Neuronal stem cell (in vitro differentiated cells): ENCODE results near the gene SUV39H2.
"Not testable (repeated sequence)": the region's sequence is repeated elsewhere in the genome, so short reads cannot be mapped to it uniquely, and the experiment has no call there.

Experiments used
- DNase-seq: peaks from one replicate; pipeline ENCODE4 v3.0.0-alpha.2; 2013; ENCODE audit warnings: low spot score
- H2AFZ ChIP-seq: one replicate; pipeline ENCODE4 v1.6.1; 2013; ENCODE audit warnings: mild to moderate bottlenecking, low read length, inconsistent platforms
- H2AK5ac ChIP-seq: 2 replicates; pipeline ENCODE4 v1.6.1; 2013; ENCODE audit warnings: low read depth, mild to moderate bottlenecking, inconsistent platforms, low read length, moderate library complexity, mixed read lengths
- H2BK120ac ChIP-seq: 2 replicates; pipeline ENCODE4 v1.6.1; 2013; ENCODE audit warnings: low read depth, mild to moderate bottlenecking, inconsistent platforms, low read length, moderate library complexity, mixed read lengths
- H2BK12ac ChIP-seq: one replicate; pipeline ENCODE4 v1.6.1; 2013; ENCODE audit warnings: low read length, inconsistent platforms
- H2BK15ac ChIP-seq: 2 replicates; pipeline ENCODE4 v1.6.1; 2013; ENCODE audit warnings: mild to moderate bottlenecking, low read length, inconsistent platforms, mixed read lengths
- H2BK5ac ChIP-seq: one replicate; pipeline ENCODE4 v1.6.1; 2013; ENCODE audit warnings: inconsistent platforms, mild to moderate bottlenecking, low read length, moderate library complexity
- H3K14ac ChIP-seq: one replicate; pipeline ENCODE4 v1.6.1; 2013; ENCODE audit warnings: low read length, inconsistent platforms
- H3K18ac ChIP-seq: 2 replicates; pipeline ENCODE4 v1.6.1; 2013; ENCODE audit warnings: low read length, inconsistent platforms
- H3K23ac ChIP-seq: 2 replicates; pipeline ENCODE4 v1.6.1; 2013; ENCODE audit warnings: low read depth, mild to moderate bottlenecking, mixed read lengths, low read length, inconsistent platforms; ENCODE audit not compliant: poor library complexity
- H3K27ac ChIP-seq: replicated peaks from 3 replicates; pipeline ENCODE4 v1.5.1; 2013; ENCODE audit warnings: low read length, inconsistent platforms
- H3K27me3 ChIP-seq, 3 experiments: 2 replicates each; pipeline ENCODE4 v1.6.1; 2013; ENCODE audit warnings: low read length in 3 of 3, mild to moderate bottlenecking in 2 of 3, inconsistent platforms in 1 of 3, low read depth in 1 of 3, mixed read lengths in 1 of 3, moderate library complexity in 1 of 3; ENCODE audit not compliant: control insufficient read depth in 3 of 3, insufficient read depth in 3 of 3
- H3K36me3 ChIP-seq, 2 donors: replicated peaks in 1 of 2; 2 replicates each; pipeline ENCODE4 v1.6.1; 2013; ENCODE audit warnings: low read length in 2 of 2; ENCODE audit not compliant: control insufficient read depth in 2 of 2, insufficient read depth in 2 of 2
- H3K4ac ChIP-seq: 2 replicates; pipeline ENCODE4 v1.6.1; 2013; ENCODE audit warnings: inconsistent platforms, mild to moderate bottlenecking, low read length, moderate library complexity
- H3K4me1 ChIP-seq, 2 donors: 1 replicate in 1 of 2; 2 replicates in 1 of 2; pipeline ENCODE4 v1.6.1; 2013; ENCODE audit warnings: low read length in 2 of 2, low read depth in 1 of 2; ENCODE audit not compliant: control insufficient read depth in 2 of 2, insufficient read depth in 1 of 2
- H3K4me2 ChIP-seq: one replicate; pipeline ENCODE4 v1.6.1; 2013; ENCODE audit warnings: mild to moderate bottlenecking, low read length, inconsistent platforms; ENCODE audit not compliant: insufficient read depth, poor library complexity, severe bottlenecking
- H3K4me3 ChIP-seq, 2 donors: 2 replicates each; pipeline ENCODE4 v1.5.1; 2013; ENCODE audit warnings: low read length in 2 of 2, mild to moderate bottlenecking in 2 of 2, inconsistent platforms in 1 of 2, moderate library complexity in 1 of 2
- H3K79me1 ChIP-seq: one replicate; pipeline ENCODE4 v1.6.1; 2013; ENCODE audit warnings: low read depth, mild to moderate bottlenecking, inconsistent platforms, low read length, moderate library complexity
- H3K9ac ChIP-seq: one replicate; pipeline ENCODE4 v1.6.1; 2013; ENCODE audit warnings: mild to moderate bottlenecking, low read depth, low read length, inconsistent platforms; ENCODE audit not compliant: poor library complexity
- H3K9me3 ChIP-seq, 2 donors: replicated peaks in 1 of 2; 2 replicates each; pipeline versions ENCODE3 to v1.6.1; 2013; ENCODE audit warnings: low read length in 2 of 2, mild to moderate bottlenecking in 2 of 2, inconsistent platforms in 1 of 2, low read depth in 1 of 2, mixed read lengths in 1 of 2, moderate library complexity in 1 of 2; ENCODE audit not compliant: control insufficient read depth in 2 of 2, insufficient read depth in 1 of 2
- H4K8ac ChIP-seq: one replicate; pipeline ENCODE4 v1.6.1; 2013; ENCODE audit warnings: low read depth, mild to moderate bottlenecking, inconsistent platforms, low read length, moderate library complexity
- H4K91ac ChIP-seq: one replicate; pipeline ENCODE4 v1.6.1; 2013; ENCODE audit warnings: low read length, low read depth, mild to moderate bottlenecking, inconsistent platforms; ENCODE audit not compliant: poor library complexity
- WGBS, 2 donors: extraction: QIAGEN DNeasy Blood & Tissue Kit; methylation state at CpG; one replicate each; pipeline ENCODE4 v1.1.7; 2013; ENCODE audit warnings: missing lambda C conversion rate in 2 of 2, mixed read lengths in 1 of 2; ENCODE audit not compliant: insufficient read length in 2 of 2, insufficient replicate concordance in 1 of 2; ENCODE audit errors: extremely low coverage in 2 of 2; 5-methylcytosine and 5-hydroxymethylcytosine counted together

SUV39H2 gene

GRCh38 chr10:14906765-14907164 is 28.1 kb downstream of the SUV39H2 start:
- H3K36me3 ChIP-seq = peaks cover 27 to 99% of the 10 kb centered on the region in 2 donors
- no peak for DNase-seq

DNA sequence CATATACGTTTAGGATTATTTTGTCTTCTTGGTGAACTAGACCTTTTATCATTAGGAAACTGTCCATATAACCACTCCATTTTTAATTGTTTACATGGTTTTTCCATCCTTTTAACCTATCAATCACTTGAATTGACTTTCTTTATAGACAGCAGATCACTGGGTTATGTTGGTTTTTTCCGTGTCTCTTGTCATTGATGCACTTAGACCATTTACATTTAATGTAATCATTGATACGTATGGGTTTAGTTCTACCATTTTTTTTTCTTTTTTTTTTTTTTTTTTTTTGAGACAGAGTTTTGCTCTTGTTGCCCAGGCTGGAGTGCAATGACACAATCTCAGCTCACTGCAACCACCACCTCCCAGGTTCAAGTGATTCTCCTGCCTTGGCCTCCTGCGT is 28.9 kb downstream of the SUV39H2 start:
- not testable (repeated sequence) for H2BK15ac ChIP-seq, H2BK5ac ChIP-seq, H3K18ac ChIP-seq, H2AK5ac ChIP-seq, DNase-seq, H3K4ac ChIP-seq, H3K23ac ChIP-seq, H3K4me1 ChIP-seq, H4K91ac ChIP-seq, H3K9ac ChIP-seq, H3K27ac ChIP-seq, H2BK12ac ChIP-seq, H3K14ac ChIP-seq, H3K4me2 ChIP-seq, H3K79me1 ChIP-seq, H3K4me3 ChIP-seq, H2BK120ac ChIP-seq, H3K27me3 ChIP-seq, H2AFZ ChIP-seq, H4K8ac ChIP-seq
- WGBS, 2 donors = no CpG with 5 or more reads among the region's 4 CpGs
- Histone ChIP-seq H3K36me3 (peaks cover 27 to 99% of the 10 kb centered on the region in 2 donors), H3K9me3 (peaks cover 16 to 35% of the 10 kb centered on the region in 2 donors)

More at GRCh38 chr10:14906765-14907164, 28.1 kb downstream of the SUV39H2 start:
- Histone ChIP-seq H3K4ac (no peak overlapping the region), H3K23ac (no peak overlapping the region), H3K27me3 (no peaks in the 10 kb centered on the region), H2BK120ac (no peak overlapping the region), H3K9me3 (peaks cover 16 to 30% of the 10 kb centered on the region in 2 donors), H3K4me3 (no peak overlapping the region), H3K27ac (no peak overlapping the region), H3K9ac (no peak overlapping the region), H2BK5ac (no peak overlapping the region), H2BK15ac (no peak overlapping the region), H2AK5ac (no peak overlapping the region), H2AFZ (no peak overlapping the region), H2BK12ac (no peak overlapping the region), H4K91ac (no peak overlapping the region), H3K14ac (no peak overlapping the region), H3K4me2 (no peak overlapping the region), H4K8ac (no peak overlapping the region), H3K79me1 (no peaks in the 10 kb centered on the region), H3K18ac (no peak overlapping the region), H3K4me1 (no peaks in the 10 kb centered on the region)
- no CpG with 5 or more reads among the region's 2 CpGs for WGBS, 2 donors

- peaks cover 16 to 41% of the 10 kb centered on the region in 2 donors for H3K9me3 ChIP-seq
- H2BK120ac ChIP-seq = no peak overlapping the region
- H2BK15ac ChIP-seq = no peak overlapping the region
- H3K14ac ChIP-seq = no peak overlapping the region
- no peak overlapping the region for H3K9ac ChIP-seq
- no peak overlapping the region for H3K4me2 ChIP-seq
- no peak overlapping the region for H2BK5ac ChIP-seq
- no peak overlapping the region for H3K18ac ChIP-seq
- H2AFZ ChIP-seq = no peak overlapping the region
- H3K36me3 ChIP-seq = peaks cover 23 to 99% of the 10 kb centered on the region in 2 donors
- no peaks in the 10 kb centered on the region for H3K27me3 ChIP-seq
- H2AK5ac ChIP-seq = no peak overlapping the region
- WGBS, 2 donors = no CpG with 5 or more reads among the region's 2 CpGs
- no peak for DNase-seq
- no peak overlapping the region for H3K4ac ChIP-seq
- no peak overlapping the region for H4K8ac ChIP-seq
- no peak overlapping the region for H3K4me3 ChIP-seq
- no peaks in the 10 kb centered on the region for H3K79me1 ChIP-seq
- H2BK12ac ChIP-seq = no peak overlapping the region
- no peaks in the 10 kb centered on the region for H3K4me1 ChIP-seq
- H4K91ac ChIP-seq = no peak overlapping the region
- no peak overlapping the region for H3K27ac ChIP-seq
- H3K23ac ChIP-seq = no peak overlapping the region
These were observed 30.4 kb downstream of the SUV39H2 start for GRCh38 chr10:14909101-14909500.

DNA sequence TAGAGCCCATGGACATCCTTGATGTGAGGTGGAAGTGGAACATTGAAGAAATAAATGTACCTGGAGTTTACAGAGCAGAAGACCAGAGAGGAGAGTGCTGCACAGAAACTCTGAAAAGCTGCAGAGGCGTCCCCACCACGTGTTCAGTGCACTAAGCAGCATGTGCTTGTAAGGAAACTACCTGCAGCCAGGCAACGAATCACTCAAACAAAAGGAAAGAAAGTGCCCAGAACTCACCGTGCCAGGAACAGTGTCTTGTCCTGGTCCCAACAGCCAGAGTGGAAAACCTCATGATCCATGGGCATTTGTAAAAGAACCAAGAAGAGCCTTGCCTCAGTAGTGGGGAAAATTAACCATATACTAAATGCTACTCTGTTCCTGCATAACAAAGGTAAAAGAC is 32.3 kb downstream of the SUV39H2 start:
- no peak overlapping the region for H3K4ac ChIP-seq
- H3K27ac ChIP-seq = no peak overlapping the region
- no peak overlapping the region for H2AK5ac ChIP-seq
- H3K18ac ChIP-seq = no peak overlapping the region
- H2BK12ac ChIP-seq = no peak overlapping the region
- H3K9me3 ChIP-seq = peaks cover 18 to 48% of the 10 kb centered on the region in 2 donors
- H3K79me1 ChIP-seq = no peaks in the 10 kb centered on the region
- peaks cover 23 to 94% of the 10 kb centered on the region in 2 donors for H3K36me3 ChIP-seq
- no peak overlapping the region for H2AFZ ChIP-seq
- H3K27me3 ChIP-seq = no peaks in the 10 kb centered on the region
- no peak overlapping the region for H3K4me2 ChIP-seq
- WGBS, 2 donors = no CpG with 5 or more reads among the region's 4 CpGs
- no peak overlapping the region for H2BK120ac ChIP-seq
- H2BK5ac ChIP-seq = no peak overlapping the region
- no peak overlapping the region for H3K23ac ChIP-seq
- no peak overlapping the region for H3K9ac ChIP-seq
- no peak overlapping the region for H4K8ac ChIP-seq
- no peak overlapping the region for H2BK15ac ChIP-seq
- no peaks in the 10 kb centered on the region for H3K4me1 ChIP-seq
- no peak overlapping the region for H3K14ac ChIP-seq
- no peak overlapping the region for H4K91ac ChIP-seq
- no peak overlapping the region for H3K4me3 ChIP-seq
- DNase-seq = no peak
